ENCODE data around the gene PRSS12.

DNA sequence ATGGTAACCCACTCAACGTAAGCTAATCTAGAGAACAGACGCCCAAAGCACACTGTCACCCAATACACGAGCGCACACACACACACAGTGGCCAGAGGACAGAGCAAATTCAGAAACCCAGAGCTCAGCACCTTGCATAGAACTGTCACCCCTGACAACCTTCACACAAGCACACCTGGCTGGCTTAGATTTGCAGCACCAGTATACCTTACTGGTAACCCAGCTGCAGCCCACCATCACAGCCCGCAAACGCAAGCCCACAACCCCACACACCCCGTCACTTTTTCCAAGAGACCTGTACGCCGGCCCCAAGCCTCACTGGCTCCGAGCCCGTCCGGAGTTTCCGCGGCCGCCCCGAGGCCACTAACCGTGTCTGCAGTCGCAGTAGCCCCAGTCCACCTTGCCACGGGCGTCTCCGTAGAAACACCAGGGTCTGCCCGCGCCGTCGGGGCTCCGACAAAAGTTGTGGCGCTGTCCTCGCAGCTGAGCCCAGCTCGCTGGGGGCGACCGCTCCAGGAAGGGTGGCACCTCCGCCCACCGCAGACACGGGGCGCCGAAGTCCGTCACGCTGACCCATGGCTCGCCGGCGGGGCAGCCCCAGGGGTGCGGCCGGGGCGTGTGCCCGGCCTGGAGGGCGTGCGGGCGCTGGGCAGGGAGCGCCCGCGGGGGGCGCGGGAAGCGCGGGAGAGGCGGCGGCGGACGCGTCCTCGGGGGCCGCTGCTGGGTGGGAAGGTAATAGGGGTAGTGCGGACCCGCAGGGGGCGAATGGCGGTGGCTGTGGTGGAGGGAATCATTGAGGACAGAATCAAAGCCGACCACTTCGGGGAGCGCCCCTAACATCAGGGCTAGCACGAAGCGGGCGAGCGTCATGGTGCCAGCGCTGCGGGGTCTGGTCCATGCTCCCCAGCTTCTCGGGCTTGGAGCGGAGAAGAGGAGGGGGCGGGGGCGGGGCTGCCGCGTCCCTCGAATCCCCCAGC, 664 bp downstream of the PRSS12 start:
- TF ChIP-seq CTCF (IDR thresholded peaks at IDR 0.05; ENCODE audit: low read depth, low read length) (no peak), POLR2A (IDR thresholded peaks at IDR 0.05; ENCODE audit: extremely low read depth, insufficient read length) (no peak), MYC (IDR thresholded peaks at IDR 0.05; ENCODE audit: low read depth, low read length) (no peak), MAX (IDR thresholded peaks at IDR 0.05; ENCODE audit: low read depth, low read length) (no peak)

All from NB4 (cell line).